IMR-90 (cell line): ENCODE data around the gene SYNE2. TPM values are rescaled to one million over a fixed set of nuclear protein-coding genes. Genes with fewer than 3 reads are reported as not detected.
A peak's percentile ranks its signal among the peaks of the same experiment; 100 is the strongest.

Experiments
- ATAC-seq: fragments of 200-7000 bp; cut with Tn5 transposase; 2 replicates; pipeline ENCODE4 v1.9.1; 2020; ENCODE audit warnings: low read depth, mild to moderate bottlenecking, moderate library complexity
- BruUV-seq: library from RNA; stranded (reverse); fragments of 400-500 nt; replicated peaks from 2 replicates; lab custom pipeline; 2021; lab: Mats Ljungman, UMichigan
- CTCF ChIA-PET: fragments of 300-600 bp; formaldehyde crosslinking; extraction: SDS; loops from one replicate; lab custom pipeline; 2021; ENCODE audit warnings: antibody characterized with exemption; lab: Yijun Ruan, JAX
- POLR2A ChIA-PET: fragments of 300-600 bp; sonication (Branson Sonifier 250); formaldehyde crosslinking; loops from one replicate; lab custom pipeline; 2022; ENCODE audit warnings: antibody characterized with exemption; ENCODE audit not compliant: unreplicated experiment; lab: Charles Lee
- DNase-seq: peaks from one replicate; pipeline ENCODE4 v3.0.0; 2013
- H2AFZ ChIP-seq: replicated peaks from 2 replicates; pipeline ENCODE3; 2013; ENCODE audit warnings: low read length, mild to moderate bottlenecking; ENCODE audit not compliant: poor library complexity
- H2AK5ac ChIP-seq: 2 replicates; pipeline ENCODE4 v1.6.1; 2013; ENCODE audit warnings: low read depth, low read length, inconsistent platforms
- H2AK9ac ChIP-seq: replicated peaks from 2 replicates; pipeline ENCODE3; 2013; ENCODE audit warnings: mild to moderate bottlenecking, low read depth, low read length, moderate library complexity; ENCODE audit not compliant: poor library complexity
- H2BK120ac ChIP-seq: 2 replicates; pipeline ENCODE4 v1.6.1; 2013; ENCODE audit warnings: low read depth, low read length, inconsistent platforms
- H2BK15ac ChIP-seq: 3 replicates; pipeline ENCODE4 v1.6.1; 2013; ENCODE audit warnings: low read depth, low read length, inconsistent platforms
- H2BK20ac ChIP-seq: 2 replicates; pipeline ENCODE4 v1.6.1; 2013; ENCODE audit warnings: low read depth, mild to moderate bottlenecking, inconsistent platforms, low read length, moderate library complexity
- H2BK5ac ChIP-seq: 2 replicates; pipeline ENCODE4 v1.6.1; 2013; ENCODE audit warnings: mild to moderate bottlenecking, low read depth, low read length, inconsistent platforms; ENCODE audit not compliant: poor library complexity, severe bottlenecking
- H3K14ac ChIP-seq: replicated peaks from 2 replicates; pipeline ENCODE4 v1.6.1; 2013; ENCODE audit warnings: low read depth, low read length, inconsistent platforms
- H3K18ac ChIP-seq: 2 replicates; pipeline ENCODE4 v1.6.1; 2013; ENCODE audit warnings: low read depth, low read length, control low read depth
- H3K23ac ChIP-seq: 2 replicates; pipeline ENCODE4 v1.6.1; 2013; ENCODE audit warnings: low read depth, low read length, inconsistent platforms
- H3K27ac ChIP-seq: 2 replicates; pipeline ENCODE4 v1.5.1; 2013; ENCODE audit warnings: mild to moderate bottlenecking, control low read depth, low read length; ENCODE audit not compliant: insufficient read depth
- H3K27me3 ChIP-seq: 2 replicates; pipeline ENCODE4 v1.6.1; 2013; ENCODE audit warnings: low read length; ENCODE audit not compliant: control insufficient read depth, insufficient read depth
- H3K36me3 ChIP-seq: 2 replicates; pipeline ENCODE4 v1.6.1; 2013; ENCODE audit warnings: low read length, mixed read lengths; ENCODE audit not compliant: control insufficient read depth, insufficient read depth
- H3K4ac ChIP-seq: 2 replicates; pipeline ENCODE4 v1.6.1; 2013; ENCODE audit warnings: low read depth, low read length, inconsistent platforms
- H3K4me1 ChIP-seq: 2 replicates; pipeline ENCODE4 v1.6.1; 2013; ENCODE audit warnings: low read length, mixed read lengths; ENCODE audit not compliant: control insufficient read depth, insufficient read depth
- H3K4me2 ChIP-seq: 2 replicates; pipeline ENCODE4 v1.6.1; 2013; ENCODE audit warnings: low read depth, mild to moderate bottlenecking, control low read depth, low read length, moderate library complexity
- H3K4me3 ChIP-seq: 2 replicates; pipeline ENCODE4 v1.5.1; 2013; ENCODE audit warnings: low read depth, mild to moderate bottlenecking, control low read depth, low read length, moderate library complexity; ENCODE audit not compliant: insufficient read depth
- H3K56ac ChIP-seq: 2 replicates; pipeline ENCODE4 v1.6.1; 2013; ENCODE audit warnings: low read length, inconsistent platforms; ENCODE audit not compliant: insufficient read depth; ENCODE audit errors: extremely low read depth
- H3K79me1 ChIP-seq, 2 experiments: 2 replicates each; pipeline ENCODE4 v1.6.1; 2013; ENCODE audit warnings: low read length in 2 of 2, inconsistent platforms in 1 of 2, low read depth in 1 of 2
- H3K9ac ChIP-seq: 2 replicates; pipeline ENCODE4 v1.6.1; 2013; ENCODE audit warnings: low read depth, low read length, control low read depth
- H3K9me1 ChIP-seq: 2 replicates; pipeline ENCODE4 v1.6.1; 2013; ENCODE audit warnings: low read length, inconsistent platforms; ENCODE audit not compliant: insufficient read depth
- H3K9me3 ChIP-seq: 2 replicates; pipeline ENCODE4 v1.6.1; 2013; ENCODE audit warnings: low read length; ENCODE audit not compliant: control insufficient read depth, insufficient read depth
- H4K20me1 ChIP-seq: 2 replicates; pipeline ENCODE4 v1.6.1; 2013; ENCODE audit warnings: low read length, inconsistent platforms; ENCODE audit not compliant: insufficient read depth
- H4K5ac ChIP-seq: 2 replicates; pipeline ENCODE4 v1.6.1; 2013; ENCODE audit warnings: mild to moderate bottlenecking, low read depth, low read length, control low read depth
- H4K8ac ChIP-seq, 2 experiments: 2 replicates each; pipeline ENCODE4 v1.6.1; 2013; ENCODE audit warnings: low read depth in 2 of 2, low read length in 2 of 2, control low read depth in 1 of 2, inconsistent platforms in 1 of 2
- H4K91ac ChIP-seq: 2 replicates; pipeline ENCODE4 v1.6.1; 2013; ENCODE audit warnings: low read depth, low read length, inconsistent platforms; ENCODE audit not compliant: insufficient read depth
- BHLHE40 ChIP-seq: fragments of 150-350 bp; IDR thresholded peaks from 2 replicates; pipeline ENCODE4 v1.6.1; 2016; ENCODE audit warnings: mild to moderate bottlenecking, low read depth, low read length
- CEBPB ChIP-seq: IDR thresholded peaks from 2 replicates; pipeline ENCODE4 v1.6.1; 2012; ENCODE audit warnings: low read depth, low read length, improper control_type of control experiment
- CHD1 ChIP-seq: IDR thresholded peaks from 2 replicates; pipeline ENCODE4 v1.6.1; 2012; ENCODE audit warnings: low read depth, low read length, improper control_type of control experiment
- FOS ChIP-seq: fragments of 150-350 bp; IDR thresholded peaks from 2 replicates; pipeline ENCODE4 v1.6.1; 2016; ENCODE audit warnings: low read depth, low read length
- MAZ ChIP-seq: IDR thresholded peaks from 2 replicates; pipeline ENCODE4 v1.6.1; 2012; ENCODE audit warnings: low read depth, mild to moderate bottlenecking, low read length, improper control_type of control experiment, moderate library complexity, borderline replicate concordance
- NFE2L2 ChIP-seq: fragments of 150-350 bp; IDR thresholded peaks from 2 replicates; pipeline ENCODE4 v1.6.1; 2016; ENCODE audit warnings: low read depth, mild to moderate bottlenecking, low read length
- RAD21 ChIP-seq: IDR thresholded peaks from 2 replicates; pipeline ENCODE4 v1.6.1; 2012; ENCODE audit warnings: low read length, improper control_type of control experiment
- RCOR1 ChIP-seq: IDR thresholded peaks from 2 replicates; pipeline ENCODE4 v1.6.1; 2012; ENCODE audit warnings: mild to moderate bottlenecking, low read length, improper control_type of control experiment; ENCODE audit not compliant: insufficient replicate concordance
- RFX5 ChIP-seq: IDR thresholded peaks from 2 replicates; pipeline ENCODE4 v1.8.0; 2012; ENCODE audit warnings: low read depth, mild to moderate bottlenecking, low read length, moderate library complexity
- SMC3 ChIP-seq: fragments of 150-350 bp; IDR thresholded peaks from 2 replicates; pipeline ENCODE4 v1.6.1; 2016; ENCODE audit warnings: low read depth, mild to moderate bottlenecking, antibody characterized with exemption, low read length, moderate library complexity
- WGBS, 2 experiments: methylation state at CpG; one replicate each; pipeline versions ENCODE4 v1.1.5 to v1.1.7; 2013; ENCODE audit warnings: missing lambda C conversion rate in 2 of 2; ENCODE audit not compliant: insufficient read length in 1 of 2; ENCODE audit errors: extremely low coverage in 2 of 2; 5-methylcytosine and 5-hydroxymethylcytosine counted together
- dilution Hi-C: fragments of 300-500 bp; cut with HindIII; formaldehyde crosslinking; loops from one replicate; pipeline ENCODE4 v1.14.3; 2018; ENCODE audit warnings: low sequenced_read_pairs; ENCODE audit not compliant: unreplicated experiment
- in situ Hi-C: fragments of 300-500 bp; cut with MboI; formaldehyde crosslinking; loops from 3 replicates; pipeline ENCODE4 v1.14.3; 2019; ENCODE audit warnings: low sequenced_read_pairs, inconsistent platforms, mixed read lengths
- intact Hi-C: fragments of 100-400 bp; cut with micrococcal nuclease; formaldehyde crosslinking; loops from 2 replicates; pipeline ENCODE4 v1.10.0; 2022
- polyA plus RNA-seq, 3 experiments: library from polyadenylated mRNA; depleted of rRNA; stranded (reverse); fragments of >200 nt; gene quantifications; 2 replicates each; pipeline ENCODE4 v1.2.3, GENCODE V29; 2012; ENCODE audit warnings: low replicate concordance in 1 of 3
- total RNA-seq: library from RNA; depleted of rRNA; stranded (reverse); fragments of >200 nt; gene quantifications from 2 replicates; pipeline ENCODE4 v1.2.3, GENCODE V29; 2012
- TF ChIP-seq, protein P1 (sequence below): conservative IDR thresholded peaks from 2 replicates; pipeline ENCODE4 v1.5.1; 2012; ENCODE audit warnings: mild to moderate bottlenecking, low read depth, low read length, improper control_type of control experiment
- TF ChIP-seq, protein P2 (sequence below): fragments of 150-350 bp; IDR thresholded peaks from 2 replicates; pipeline ENCODE4 v1.6.1; 2017; ENCODE audit warnings: mild to moderate bottlenecking, antibody characterized with exemption, low read length, low read depth
- TF ChIP-seq, protein P3 (sequence below): fragments of 150-350 bp; IDR thresholded peaks from 2 replicates; pipeline ENCODE4 v1.6.1; 2016; ENCODE audit warnings: low read depth, mild to moderate bottlenecking, low read length, moderate library complexity, borderline replicate concordance

SYNE2 gene
- total and polyA plus RNA-seq, 2 of the 4 experiments (the other 2 are of a cell fraction) = 5.2 to 28.9 TPM

DNA sequence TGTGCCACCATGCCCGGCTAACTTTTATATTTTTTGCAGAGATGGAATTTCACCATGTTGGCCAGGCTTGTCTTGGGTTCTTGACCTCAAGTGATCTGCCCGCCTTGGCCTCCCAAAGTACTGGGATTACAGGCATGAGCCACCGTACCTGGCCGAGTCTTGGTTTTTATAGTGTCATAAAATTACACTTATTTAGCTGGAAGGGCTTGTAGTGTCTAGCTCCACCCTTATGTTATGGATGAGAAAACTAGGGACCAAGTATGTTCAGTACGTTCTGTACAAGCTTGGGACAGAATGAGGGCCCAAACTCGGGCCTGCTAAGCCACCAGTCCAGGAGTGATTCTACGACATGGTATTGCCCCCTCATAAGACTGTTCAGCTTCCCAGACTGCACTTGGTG lies 35.1 kb downstream of the SYNE2 start:
- POLR2A ChIA-PET = no interaction called here

More for the DNA sequence above, 35.1 kb downstream of the SYNE2 start:
- Histone ChIP-seq H3K4me2 (no peak overlapping the region), H3K4me1 (no peaks in the 10 kb centered on the region), H3K4ac (no peak overlapping the region), H3K56ac (no peak overlapping the region), H4K8ac (no peak overlapping the region), H4K5ac (no peak overlapping the region), H3K9ac (no peak overlapping the region), H3K36me3 (no peaks in the 10 kb centered on the region), H3K18ac (no peak overlapping the region), H3K27ac (no peak overlapping the region), H2BK15ac (no peak overlapping the region), H2AFZ (no peak overlapping the region), H2BK20ac (no peak overlapping the region), H3K4me3 (no peak overlapping the region), H4K91ac (no peak overlapping the region), H3K9me3 (no peaks in the 10 kb centered on the region), H3K79me1 (no peaks in the 10 kb centered on the region; a peak in 1 of 4 replicates), H3K23ac (no peak overlapping the region), H2BK5ac (no peak overlapping the region), H2AK9ac (peak overlapping the region; percentile 57), H2AK5ac (no peak overlapping the region), H3K27me3 (no peaks in the 10 kb centered on the region), H3K9me1 (no peaks in the 10 kb centered on the region), H2BK120ac (no peak overlapping the region), H3K14ac (no peak overlapping the region), H4K20me1 (no peaks in the 10 kb centered on the region)
- CTCF ChIA-PET = no interaction called here
- 93% methylated on average over 3 of the region's 7 CpGs; no CpG with 5 or more reads in 1 of the 2 experiments for WGBS, 2 experiments
- intact Hi-C loops = no loop called here
- no peak for DNase-seq
- no peak for TF ChIP-seq RFX5
- TF ChIP-seq SMC3 = no peak
- TF ChIP-seq FOS = no peak
- no peak for TF ChIP-seq RCOR1
- TF ChIP-seq, protein P1, sequence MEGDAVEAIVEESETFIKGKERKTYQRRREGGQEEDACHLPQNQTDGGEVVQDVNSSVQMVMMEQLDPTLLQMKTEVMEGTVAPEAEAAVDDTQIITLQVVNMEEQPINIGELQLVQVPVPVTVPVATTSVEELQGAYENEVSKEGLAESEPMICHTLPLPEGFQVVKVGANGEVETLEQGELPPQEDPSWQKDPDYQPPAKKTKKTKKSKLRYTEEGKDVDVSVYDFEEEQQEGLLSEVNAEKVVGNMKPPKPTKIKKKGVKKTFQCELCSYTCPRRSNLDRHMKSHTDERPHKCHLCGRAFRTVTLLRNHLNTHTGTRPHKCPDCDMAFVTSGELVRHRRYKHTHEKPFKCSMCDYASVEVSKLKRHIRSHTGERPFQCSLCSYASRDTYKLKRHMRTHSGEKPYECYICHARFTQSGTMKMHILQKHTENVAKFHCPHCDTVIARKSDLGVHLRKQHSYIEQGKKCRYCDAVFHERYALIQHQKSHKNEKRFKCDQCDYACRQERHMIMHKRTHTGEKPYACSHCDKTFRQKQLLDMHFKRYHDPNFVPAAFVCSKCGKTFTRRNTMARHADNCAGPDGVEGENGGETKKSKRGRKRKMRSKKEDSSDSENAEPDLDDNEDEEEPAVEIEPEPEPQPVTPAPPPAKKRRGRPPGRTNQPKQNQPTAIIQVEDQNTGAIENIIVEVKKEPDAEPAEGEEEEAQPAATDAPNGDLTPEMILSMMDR = no peak
- TF ChIP-seq CHD1 = no peak
- TF ChIP-seq, protein P2, sequence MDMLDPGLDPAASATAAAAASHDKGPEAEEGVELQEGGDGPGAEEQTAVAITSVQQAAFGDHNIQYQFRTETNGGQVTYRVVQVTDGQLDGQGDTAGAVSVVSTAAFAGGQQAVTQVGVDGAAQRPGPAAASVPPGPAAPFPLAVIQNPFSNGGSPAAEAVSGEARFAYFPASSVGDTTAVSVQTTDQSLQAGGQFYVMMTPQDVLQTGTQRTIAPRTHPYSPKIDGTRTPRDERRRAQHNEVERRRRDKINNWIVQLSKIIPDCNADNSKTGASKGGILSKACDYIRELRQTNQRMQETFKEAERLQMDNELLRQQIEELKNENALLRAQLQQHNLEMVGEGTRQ = no peak
- TF ChIP-seq NFE2L2 = no peak
- no peak for TF ChIP-seq MAZ
- TF ChIP-seq CEBPB = no peak
- TF ChIP-seq BHLHE40 = no peak
- TF ChIP-seq, protein P3, sequence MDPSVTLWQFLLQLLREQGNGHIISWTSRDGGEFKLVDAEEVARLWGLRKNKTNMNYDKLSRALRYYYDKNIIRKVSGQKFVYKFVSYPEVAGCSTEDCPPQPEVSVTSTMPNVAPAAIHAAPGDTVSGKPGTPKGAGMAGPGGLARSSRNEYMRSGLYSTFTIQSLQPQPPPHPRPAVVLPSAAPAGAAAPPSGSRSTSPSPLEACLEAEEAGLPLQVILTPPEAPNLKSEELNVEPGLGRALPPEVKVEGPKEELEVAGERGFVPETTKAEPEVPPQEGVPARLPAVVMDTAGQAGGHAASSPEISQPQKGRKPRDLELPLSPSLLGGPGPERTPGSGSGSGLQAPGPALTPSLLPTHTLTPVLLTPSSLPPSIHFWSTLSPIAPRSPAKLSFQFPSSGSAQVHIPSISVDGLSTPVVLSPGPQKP = no peak
- no peak for TF ChIP-seq RAD21
- ATAC-seq = no peak
- dilution Hi-C loops = no loop called here
- in situ Hi-C loops = no loop called here
- BruUV-seq = no TSS peak
